Fibroblast of lung (primary cell): ENCODE measurements around the gene CMTR1. TPM values are rescaled to one million over a fixed set of nuclear protein-coding genes. Genes with fewer than 3 reads are reported as not detected.
A peak's percentile ranks its signal among the peaks of the same experiment; 100 is the strongest.

Experiments
- DNase-seq, 2 donors: peaks; one replicate each; pipeline versions ENCODE4 v3.0.0 to v3.0.0-alpha.2; 2010; ENCODE audit warnings: low read depth in 2 of 2
- H2AFZ ChIP-seq: 2 replicates; pipeline ENCODE4 v1.5.1; 2012; ENCODE audit warnings: low read length, control low read depth, inconsistent platforms
- H3K27ac ChIP-seq: 2 replicates; pipeline ENCODE4 v1.5.1; 2011; ENCODE audit warnings: low read length, control low read depth; ENCODE audit not compliant: insufficient read depth
- H3K27me3 ChIP-seq: 2 replicates; pipeline ENCODE4 v1.5.1; 2011; ENCODE audit warnings: mild to moderate bottlenecking, low read length; ENCODE audit not compliant: control insufficient read depth, insufficient read depth
- H3K36me3 ChIP-seq: 2 replicates; pipeline ENCODE4 v1.5.1; 2011; ENCODE audit warnings: low read length; ENCODE audit not compliant: control insufficient read depth, insufficient read depth
- H3K4me1 ChIP-seq: 2 replicates; pipeline ENCODE4 v1.5.1; 2011; ENCODE audit warnings: low read length; ENCODE audit not compliant: control insufficient read depth, insufficient read depth; ENCODE audit errors: extremely low read depth
- H3K4me2 ChIP-seq: 2 replicates; pipeline ENCODE4 v1.5.1; 2011; ENCODE audit warnings: low read length, control low read depth; ENCODE audit not compliant: insufficient read depth; ENCODE audit errors: extremely low read depth
- H3K4me3 ChIP-seq, 4 experiments: fragments of 200-600 bp in 1 of 4; sonication (generic) in 1 of 4; replicated peaks in 1 of 4; 2 replicates each; pipeline ENCODE4 v1.5.1; 2011 to 2016; ENCODE audit warnings: low read length in 4 of 4, low read depth in 3 of 4, mild to moderate bottlenecking in 3 of 4, control low read depth in 2 of 4, inconsistent platforms in 1 of 4, mixed read lengths in 1 of 4; ENCODE audit not compliant: insufficient read depth in 1 of 4; ENCODE audit errors: control extremely low read depth in 1 of 4
- H3K79me2 ChIP-seq: 2 replicates; pipeline ENCODE4 v1.5.1; 2012; ENCODE audit warnings: mild to moderate bottlenecking, low read length, inconsistent platforms; ENCODE audit not compliant: control insufficient read depth, insufficient read depth
- H3K9ac ChIP-seq: 2 replicates; pipeline ENCODE4 v1.5.1; 2011; ENCODE audit warnings: mild to moderate bottlenecking, low read length, control low read depth; ENCODE audit not compliant: insufficient read depth
- H3K9me3 ChIP-seq: 2 replicates; pipeline ENCODE4 v1.5.1; 2012; ENCODE audit warnings: low read depth, low read length; ENCODE audit not compliant: control insufficient read depth, insufficient read depth
- H4K20me1 ChIP-seq: 2 replicates; pipeline ENCODE4 v1.5.1; 2011; ENCODE audit warnings: low read length; ENCODE audit not compliant: control insufficient read depth, insufficient read depth; ENCODE audit errors: extremely low read depth
- CTCF ChIP-seq, 2 donors: IDR thresholded peaks in 1 of 2; conservative IDR thresholded peaks in 1 of 2; 1 replicate in 1 of 2; 2 replicates in 1 of 2; pipeline ENCODE4 v1.5.1; 2011 to 2012; ENCODE audit warnings: low read length in 2 of 2, control low read depth in 1 of 2, inconsistent platforms in 1 of 2, low read depth in 1 of 2, mild to moderate bottlenecking in 1 of 2
- EZH2 ChIP-seq: IDR thresholded peaks from 2 replicates; pipeline ENCODE4 v1.5.1; 2012; ENCODE audit warnings: low read length, control low read depth, mild to moderate bottlenecking; ENCODE audit errors: missing control alignments
- polyA plus RNA-seq, 2 donors: library from polyadenylated mRNA; depleted of rRNA in 1 of 2; stranded (reverse) in 1 of 2; unstranded in 1 of 2; fragments of >200 nt; gene quantifications; 2 replicates each; pipeline ENCODE4 v1.2.1, GENCODE V29; 2011 to 2012; ENCODE audit warnings: missing spikeins in 1 of 2
- total RNA-seq: library from RNA; depleted of rRNA; stranded (reverse); fragments of >200 nt; gene quantifications from 2 replicates; pipeline ENCODE4 v1.2.1, GENCODE V29; 2014

CMTR1 gene
- total and polyA plus RNA-seq, 2 donors (not counting 1 experiment from before 2014, with no cell fraction given), result 27.0 to 44.8 TPM

GRCh38 chr6:37393381-37393929 lies 39.6 kb upstream of the CMTR1 start:
- Histone ChIP-seq H2AFZ (no peak overlapping the region), H3K27ac (no peak overlapping the region), H3K4me1 (no peaks in the 10 kb centered on the region), H3K4me2 (no peak overlapping the region), H3K9ac (no peak overlapping the region), H3K9me3 (no peaks in the 10 kb centered on the region), H3K27me3 (no peaks in the 10 kb centered on the region), H3K4me3 (no peak overlapping the region), H3K79me2 (no peaks in the 10 kb centered on the region), H3K36me3 (peaks cover under 1% of the 10 kb centered on the region), H4K20me1 (no peaks in the 10 kb centered on the region)
- DNase-seq, result no peak
- TF ChIP-seq CTCF (conservative IDR thresholded peaks at IDR 0.05 in 1 of 2, IDR thresholded peaks at IDR 0.05 in 1 of 2; ENCODE audit: low read depth in 1 of 2, low read length in 2 of 2) (no peak), EZH2 (no peak)

- peaks cover 3% of the 10 kb centered on the region for H3K27me3 ChIP-seq
- no peak overlapping the region for H2AFZ ChIP-seq
- TF ChIP-seq EZH2, result no peak
- TF ChIP-seq CTCF (conservative IDR thresholded peaks at IDR 0.05 in 1 of 2, IDR thresholded peaks at IDR 0.05 in 1 of 2; ENCODE audit: low read depth in 1 of 2, low read length in 2 of 2), result no peak
- no peak overlapping the region for H3K4me2 ChIP-seq
- H3K79me2 ChIP-seq, result no peaks in the 10 kb centered on the region
- H3K4me1 ChIP-seq, result no peaks in the 10 kb centered on the region
- H3K27ac ChIP-seq, result no peak overlapping the region
- no peaks in the 10 kb centered on the region for H3K36me3 ChIP-seq
- H3K9me3 ChIP-seq, result no peaks in the 10 kb centered on the region
- H3K4me3 ChIP-seq, result no peak overlapping the region
- H4K20me1 ChIP-seq, result no peaks in the 10 kb centered on the region
- no peak overlapping the region for H3K9ac ChIP-seq
- peak; percentile 24 to 69 for DNase-seq
Measured at GRCh38 chr6:37396571-37397180, 36.3 kb upstream of the CMTR1 start.

- no peak overlapping the region for H3K9ac ChIP-seq
- no peaks in the 10 kb centered on the region for H3K36me3 ChIP-seq
- no peak overlapping the region for H3K27ac ChIP-seq
- H3K4me2 ChIP-seq, result no peak overlapping the region
- H2AFZ ChIP-seq, result no peak overlapping the region
- no peaks in the 10 kb centered on the region for H4K20me1 ChIP-seq
- H3K4me1 ChIP-seq, result no peaks in the 10 kb centered on the region
- H3K27me3 ChIP-seq, result peaks cover 3% of the 10 kb centered on the region
- no peak for DNase-seq
- H3K9me3 ChIP-seq, result no peaks in the 10 kb centered on the region
- no peak overlapping the region for H3K4me3 ChIP-seq
- TF ChIP-seq EZH2 (no peak), CTCF (conservative IDR thresholded peaks at IDR 0.05 in 1 of 2, IDR thresholded peaks at IDR 0.05 in 1 of 2; ENCODE audit: low read depth in 1 of 2, low read length in 2 of 2) (no peak)
- no peaks in the 10 kb centered on the region for H3K79me2 ChIP-seq
Measured at GRCh38 chr6:37399131-37399530, 33.9 kb upstream of the CMTR1 start.
